Neural cell (in vitro differentiated cells): Measurements from ENCODE around the gene ADPRHL1. TPM values are rescaled to one million over a fixed set of nuclear protein-coding genes. Genes with fewer than 3 reads are reported as not detected.

Experiments used
- H2AFZ ChIP-seq: fragments of 200-600, 300-800 bp; sonication (generic), shearing (Covaris generic); 2 replicates; pipeline ENCODE4 v1.6.0; 2014; ENCODE audit warnings: low read depth, mild to moderate bottlenecking, antibody characterized with exemption, low read length, moderate library complexity
- H3F3A ChIP-seq: fragments of 200-600 bp; shearing (Covaris generic); 2 replicates; pipeline ENCODE4 v1.6.1; 2016; ENCODE audit warnings: mild to moderate bottlenecking, moderate library complexity, mixed read lengths, antibody characterized with exemption, low read length; ENCODE audit not compliant: insufficient read depth, poor library complexity, severe bottlenecking
- H3K27ac ChIP-seq: fragments of 200-600, 300-800 bp; sonication (generic), shearing (Covaris generic); 2 replicates; pipeline ENCODE4 v1.5.1; 2014; ENCODE audit warnings: mild to moderate bottlenecking, low read length, moderate library complexity
- H3K27me3 ChIP-seq: fragments of 300-800, 200-600 bp; sonication (generic), shearing (Covaris generic); 2 replicates; pipeline ENCODE4 v1.6.0; 2014; ENCODE audit warnings: mild to moderate bottlenecking, low read depth, low read length, moderate library complexity; ENCODE audit not compliant: insufficient read depth
- H3K36me3 ChIP-seq: fragments of 300-800, 200-600 bp; sonication (generic), shearing (Covaris generic); 2 replicates; pipeline ENCODE4 v1.5.1; 2014; ENCODE audit warnings: mild to moderate bottlenecking, antibody characterized with exemption, low read length, moderate library complexity; ENCODE audit not compliant: insufficient read depth
- H3K4me2 ChIP-seq: fragments of 300-800, 200-600 bp; sonication (generic), shearing (Covaris generic); 2 replicates; pipeline ENCODE4 v1.6.0; 2014; ENCODE audit warnings: mild to moderate bottlenecking, low read length
- H3K4me3 ChIP-seq: fragments of 300-800, 200-600 bp; sonication (generic), shearing (Covaris generic); 2 replicates; pipeline ENCODE4 v1.5.1; 2014; ENCODE audit warnings: mild to moderate bottlenecking, low read length, moderate library complexity
- H3K79me2 ChIP-seq: fragments of 200-600 bp; shearing (Covaris generic); replicated peaks from 2 replicates; pipeline ENCODE4 v1.6.0; 2014; ENCODE audit warnings: mild to moderate bottlenecking, low read length, moderate library complexity; ENCODE audit not compliant: insufficient read depth
- H3K9ac ChIP-seq: fragments of 300-800, 200-600 bp; sonication (generic), shearing (Covaris generic); 2 replicates; pipeline ENCODE4 v1.6.1; 2016; ENCODE audit warnings: mild to moderate bottlenecking, low read length, mixed read lengths
- H3K9me2 ChIP-seq: fragments of 200-600 bp; shearing (Covaris generic); 2 replicates; pipeline ENCODE4 v1.6.1; 2016; ENCODE audit warnings: mild to moderate bottlenecking, low read length, mixed read lengths; ENCODE audit not compliant: insufficient read depth
- H3K9me3 ChIP-seq: fragments of 200-600, 300-800 bp; sonication (generic), shearing (Covaris generic); 2 replicates; pipeline ENCODE4 v1.6.1; 2016; ENCODE audit warnings: mild to moderate bottlenecking, mixed run types, low read length, moderate library complexity, mixed read lengths
- H4K20me1 ChIP-seq: fragments of 200-600 bp; shearing (Covaris generic); 2 replicates; pipeline ENCODE4 v1.6.1; 2016; ENCODE audit warnings: mild to moderate bottlenecking, mixed run types; ENCODE audit not compliant: insufficient read depth
- EP300 ChIP-seq: fragments of 450-650 bp; conservative IDR thresholded peaks from 2 replicates; pipeline ENCODE4 v1.6.1; 2014; ENCODE audit warnings: antibody characterized with exemption, mild to moderate bottlenecking, moderate library complexity; ENCODE audit not compliant: poor library complexity, severe bottlenecking
- EZH2 ChIP-seq: fragments of 200-600, 300-800 bp; shearing (Covaris generic), sonication (generic); IDR thresholded peaks from 2 replicates; pipeline ENCODE4 v1.6.1; 2014; ENCODE audit warnings: antibody characterized with exemption, low read length, borderline replicate concordance, mild to moderate bottlenecking; ENCODE audit not compliant: insufficient read depth, poor library complexity, severe bottlenecking
- MXI1 ChIP-seq: fragments of 450-650 bp; conservative IDR thresholded peaks from 2 replicates; pipeline ENCODE4 v1.6.1; 2014; ENCODE audit warnings: antibody characterized with exemption, mild to moderate bottlenecking; ENCODE audit not compliant: poor library complexity, severe bottlenecking
- POLR2AphosphoS5 ChIP-seq: IDR thresholded peaks from 2 replicates; pipeline ENCODE4 v1.6.1; 2012
- RAD21 ChIP-seq: fragments of 450-650 bp; conservative IDR thresholded peaks from 2 replicates; pipeline ENCODE4 v1.6.1; 2014; ENCODE audit warnings: antibody characterized with exemption, mild to moderate bottlenecking, moderate library complexity
- REST ChIP-seq: IDR thresholded peaks from 2 replicates; pipeline ENCODE4 v1.6.1; 2012; ENCODE audit warnings: borderline replicate concordance
- SMC3 ChIP-seq: fragments of 450-650 bp; conservative IDR thresholded peaks from 2 replicates; pipeline ENCODE4 v1.6.1; 2014; ENCODE audit warnings: antibody characterized with exemption, mild to moderate bottlenecking, moderate library complexity; ENCODE audit not compliant: poor library complexity
- TAF1 ChIP-seq: IDR thresholded peaks from 2 replicates; pipeline ENCODE4 v1.6.1; 2012; ENCODE audit warnings: low read depth
- polyA plus RNA-seq: library from polyadenylated mRNA; depleted of rRNA; stranded (reverse); fragments of >200 nt; gene quantifications from 2 replicates; pipeline ENCODE4 v1.2.3, GENCODE V29; 2014
- TF ChIP-seq, protein P1 (sequence below): fragments of 450-650 bp; IDR thresholded peaks from 2 replicates; pipeline ENCODE4 v1.5.1; 2014; ENCODE audit warnings: antibody characterized with exemption, mild to moderate bottlenecking, moderate library complexity; ENCODE audit not compliant: poor library complexity, severe bottlenecking

The ADPRHL1 gene
- polyA plus RNA-seq, 1 donor from 2014 or later, result 1.1 TPM

GRCh38 chr13:113393563-113394338 is 59.5 kb downstream of the ADPRHL1 start:
- H3K27me3 ChIP-seq, result no peaks in the 10 kb centered on the region

DNA sequence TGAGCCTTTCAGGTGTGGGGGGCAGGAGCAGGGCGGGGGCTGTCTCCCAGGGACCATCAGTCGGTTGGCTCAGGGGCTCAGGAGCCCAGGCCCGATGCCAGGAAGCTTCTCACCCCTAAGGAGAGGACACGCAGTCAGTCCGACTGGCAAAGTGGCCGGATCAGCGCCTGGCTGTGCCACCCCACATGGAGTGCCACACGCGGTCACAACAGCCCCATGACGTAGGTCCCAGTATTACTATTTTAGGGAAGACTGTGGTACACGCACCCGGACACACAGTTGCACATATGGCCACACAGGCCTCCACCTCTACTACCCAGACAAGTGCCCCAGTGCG is 60.1 kb downstream of the ADPRHL1 start:
- Histone ChIP-seq H3K79me2 (no peaks in the 10 kb centered on the region), H3K9me3 (no peaks in the 10 kb centered on the region), H3K27ac (no peak overlapping the region), H3K36me3 (no peaks in the 10 kb centered on the region), H3K4me2 (no peak overlapping the region), H3K27me3 (no peaks in the 10 kb centered on the region), H3K9me2 (no peaks in the 10 kb centered on the region), H4K20me1 (no peaks in the 10 kb centered on the region), H3F3A (no peaks in the 10 kb centered on the region), H3K9ac (no peak overlapping the region), H3K4me3 (peak overlapping the region; percentile 64), H2AFZ (no peak overlapping the region)
- TF ChIP-seq REST (no peak), POLR2AphosphoS5 (no peak), SMC3 (no peak), MXI1 (no peak), EZH2 (no peak), TAF1 (no peak)
- TF ChIP-seq, protein P1, sequence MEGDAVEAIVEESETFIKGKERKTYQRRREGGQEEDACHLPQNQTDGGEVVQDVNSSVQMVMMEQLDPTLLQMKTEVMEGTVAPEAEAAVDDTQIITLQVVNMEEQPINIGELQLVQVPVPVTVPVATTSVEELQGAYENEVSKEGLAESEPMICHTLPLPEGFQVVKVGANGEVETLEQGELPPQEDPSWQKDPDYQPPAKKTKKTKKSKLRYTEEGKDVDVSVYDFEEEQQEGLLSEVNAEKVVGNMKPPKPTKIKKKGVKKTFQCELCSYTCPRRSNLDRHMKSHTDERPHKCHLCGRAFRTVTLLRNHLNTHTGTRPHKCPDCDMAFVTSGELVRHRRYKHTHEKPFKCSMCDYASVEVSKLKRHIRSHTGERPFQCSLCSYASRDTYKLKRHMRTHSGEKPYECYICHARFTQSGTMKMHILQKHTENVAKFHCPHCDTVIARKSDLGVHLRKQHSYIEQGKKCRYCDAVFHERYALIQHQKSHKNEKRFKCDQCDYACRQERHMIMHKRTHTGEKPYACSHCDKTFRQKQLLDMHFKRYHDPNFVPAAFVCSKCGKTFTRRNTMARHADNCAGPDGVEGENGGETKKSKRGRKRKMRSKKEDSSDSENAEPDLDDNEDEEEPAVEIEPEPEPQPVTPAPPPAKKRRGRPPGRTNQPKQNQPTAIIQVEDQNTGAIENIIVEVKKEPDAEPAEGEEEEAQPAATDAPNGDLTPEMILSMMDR, result no peak

More at GRCh38 chr13:113393563-113394338, 59.5 kb downstream of the ADPRHL1 start:
- H3K9ac ChIP-seq, result peak overlapping the region; percentile 34
- H2AFZ ChIP-seq, result peak overlapping the region; percentile 33
- H3K4me2 ChIP-seq, result no peak overlapping the region
- H3K9me3 ChIP-seq, result no peaks in the 10 kb centered on the region
- H3F3A ChIP-seq, result no peaks in the 10 kb centered on the region
- H3K36me3 ChIP-seq, result no peaks in the 10 kb centered on the region
- no peak overlapping the region for H3K27ac ChIP-seq
- no peaks in the 10 kb centered on the region for H3K9me2 ChIP-seq
- H3K4me3 ChIP-seq, result peak overlapping the region; percentile 64
- TF ChIP-seq EP300, result no peak
- no peak for TF ChIP-seq REST
- peak; percentile 52 for TF ChIP-seq SMC3
- no peak for TF ChIP-seq TAF1
- TF ChIP-seq RAD21, result peak; percentile 56
- TF ChIP-seq EZH2, result no peak
- TF ChIP-seq, protein P1, result peak; percentile 70
- H4K20me1 ChIP-seq, result no peaks in the 10 kb centered on the region
- no peaks in the 10 kb centered on the region for H3K79me2 ChIP-seq
